KG1 (cell line): ENCODE data around the gene CXorf51A.
"Not testable (repeated sequence)": the region's sequence is repeated elsewhere in the genome, so short reads cannot be mapped to it uniquely, and the experiment has no call there.

ENCODE experiments used
- DNase-seq: peaks from one replicate; lab custom pipeline; 2025; lab: John Stamatoyannopoulos, UW

The CXorf51A gene

GRCh38 chrX:146814644-146815043 is at the start of gene CXorf51A:
Gene CXorf51A, minus strand, starts transcription at chrX:146814744. Its CDS starts 21 bp downstream, at chrX:146814723.
- DNase-seq, result not testable (repeated sequence)

GRCh38 chrX:146863566-146863965 is 49.0 kb upstream of the CXorf51A start:
- DNase-seq, result no peak

- no peak for DNase-seq
Observed at GRCh38 chrX:146854281-146854680, 39.7 kb upstream of the CXorf51A start.

GRCh38 chrX:146831994-146832393 is 17.4 kb upstream of the CXorf51A start:
- DNase-seq, result no peak

- not testable (repeated sequence) for DNase-seq
Observed at GRCh38 chrX:146809471-146809870, 5.1 kb downstream of the CXorf51A start, which contains the start of gene CXorf51B. Gene CXorf51B, plus strand, starts transcription at chrX:146809771. Its CDS starts 21 bp downstream, at chrX:146809792.
